ENCODE results near the gene C6orf15.
A peak's percentile ranks its signal among the peaks of the same experiment; 100 is the strongest.

The C6orf15 gene

DNA sequence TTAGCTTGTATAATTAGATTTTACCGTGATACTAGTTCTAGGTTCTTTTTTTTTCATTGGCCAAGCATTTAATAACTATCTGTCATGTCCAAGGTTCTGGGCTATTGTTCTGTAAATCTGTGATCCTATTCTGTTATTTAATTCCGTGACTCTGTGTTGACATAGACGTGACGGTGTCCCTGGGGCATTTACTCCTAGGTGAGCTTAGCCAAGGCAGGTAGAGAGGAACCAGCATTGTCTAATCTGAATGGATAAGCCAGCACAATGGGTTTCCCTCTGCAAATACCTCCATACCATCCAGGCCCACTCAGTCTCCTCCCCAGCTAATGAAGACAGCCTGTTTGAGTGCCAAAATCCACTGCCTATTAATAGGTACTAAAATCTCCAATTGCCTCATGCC is 16.8 kb upstream of the C6orf15 start:
- DNase-seq, result no peak

- DNase-seq, result peak; percentile 81
These were observed 15.8 kb upstream of the C6orf15 start for GRCh38 chr6:31128093-31128676.

DNA sequence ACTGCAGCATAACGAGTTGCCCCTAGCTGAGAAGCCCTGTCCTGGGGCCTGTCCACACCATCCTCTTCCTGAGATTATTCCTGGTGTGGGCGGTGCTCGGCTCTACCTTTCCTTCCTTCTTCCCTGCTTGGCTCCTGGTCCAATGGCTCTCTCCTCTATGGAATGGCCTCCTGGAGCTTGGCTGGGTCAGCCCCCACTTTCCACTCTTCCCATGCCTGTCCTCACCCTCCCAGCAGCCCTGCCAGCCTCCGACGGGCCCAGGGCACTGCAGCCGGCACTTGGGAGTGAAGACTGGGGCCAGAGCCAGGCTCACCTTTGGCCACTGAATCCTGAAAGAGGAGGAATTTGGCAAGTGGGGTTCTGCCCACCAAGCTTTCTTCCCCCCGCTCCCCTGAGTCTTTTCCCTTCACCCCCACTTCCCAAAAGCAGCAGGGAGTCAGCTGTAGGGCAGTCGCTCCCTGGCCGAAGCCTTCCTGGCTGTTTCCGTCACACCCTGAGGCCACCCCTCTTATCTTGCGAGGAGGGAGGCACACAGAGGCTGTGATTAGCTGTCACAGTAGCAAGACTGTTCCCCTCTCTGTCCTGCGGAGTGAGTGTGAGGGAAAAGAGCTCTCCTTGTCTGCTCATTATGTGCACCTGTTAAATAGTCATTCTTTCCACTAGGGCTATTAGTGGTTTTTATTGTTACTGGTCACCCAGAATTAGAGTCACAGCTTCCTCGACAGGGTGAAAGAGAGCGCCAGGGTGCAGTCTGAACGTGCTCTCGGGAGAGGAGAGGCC is 14.2 kb upstream of the C6orf15 start:
- DNase-seq, result no peak

DNA sequence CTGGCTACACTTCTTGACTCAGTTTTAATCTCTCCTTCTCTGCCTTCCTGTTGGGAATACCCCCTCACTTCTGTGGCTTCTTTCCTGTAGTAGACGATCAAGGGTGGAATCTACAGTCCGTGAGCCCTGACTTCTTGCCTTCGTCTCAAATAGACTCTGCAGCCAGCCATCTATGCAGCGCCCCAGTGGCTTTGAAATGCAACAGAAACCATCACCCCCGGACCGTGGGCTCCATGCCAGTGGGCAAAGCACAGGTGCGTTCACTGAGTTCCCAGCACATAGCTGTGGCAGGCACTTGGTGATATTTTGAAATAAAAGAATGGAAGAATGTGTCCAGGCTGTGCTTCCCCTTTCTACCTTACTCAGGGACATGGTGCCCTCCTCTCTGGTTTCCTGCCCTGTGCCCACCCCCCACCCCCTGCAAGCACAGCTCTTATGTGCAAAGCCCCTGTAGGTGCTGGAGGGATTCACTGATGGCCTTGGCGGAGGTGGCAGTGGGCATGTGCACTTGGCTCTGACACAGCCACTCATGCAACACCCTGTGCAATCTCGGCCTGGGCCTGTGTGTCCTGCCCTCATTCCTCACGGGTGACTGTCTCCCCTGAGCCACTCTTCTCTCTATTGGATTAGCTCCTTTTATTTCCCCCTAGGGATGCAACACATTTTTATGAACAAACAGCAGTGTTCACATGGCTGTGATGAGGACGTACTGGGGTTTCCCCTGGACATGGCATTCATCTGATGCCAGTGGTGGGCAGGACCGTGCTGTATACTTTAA is 13.4 kb upstream of the C6orf15 start:
- no peak for DNase-seq

- no peak for DNase-seq
These were observed 12.8 kb upstream of the C6orf15 start for GRCh38 chr6:31125162-31125561.

- DNase-seq, result no peak
These were observed 10.7 kb upstream of the C6orf15 start for GRCh38 chr6:31122791-31123706.

GRCh38 chr6:31121131-31121790 is 8.9 kb upstream of the C6orf15 start:
- DNase-seq, result no peak

GRCh38 chr6:31120151-31120915 is 8.0 kb upstream of the C6orf15 start, which contains the start of gene CDSN:
TSS of gene CDSN (minus strand) at chr6:31120446. CDS start at chr6:31120419, 27 bp downstream.
- no peak for DNase-seq

DNA sequence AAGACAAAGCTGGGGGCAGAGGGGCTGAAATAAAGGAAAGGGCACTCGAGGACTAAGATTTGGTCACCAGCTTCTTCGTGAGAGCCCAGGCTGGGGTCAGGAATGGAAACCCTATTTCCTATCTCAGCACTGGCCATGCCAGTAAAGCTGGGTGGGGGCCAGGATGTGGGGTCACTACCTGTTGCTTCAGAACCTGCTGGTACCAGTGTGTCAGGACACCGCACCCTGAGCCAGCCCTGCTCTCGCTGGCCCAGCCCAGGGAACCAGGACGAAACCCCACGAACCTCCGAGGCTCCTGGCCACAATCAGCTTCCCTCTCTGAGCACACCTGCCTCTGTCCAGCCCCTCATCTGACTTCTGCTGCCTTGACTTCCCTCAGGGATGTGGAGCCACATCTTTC is 5.8 kb upstream of the C6orf15 start:
- no peak for DNase-seq

DNA sequence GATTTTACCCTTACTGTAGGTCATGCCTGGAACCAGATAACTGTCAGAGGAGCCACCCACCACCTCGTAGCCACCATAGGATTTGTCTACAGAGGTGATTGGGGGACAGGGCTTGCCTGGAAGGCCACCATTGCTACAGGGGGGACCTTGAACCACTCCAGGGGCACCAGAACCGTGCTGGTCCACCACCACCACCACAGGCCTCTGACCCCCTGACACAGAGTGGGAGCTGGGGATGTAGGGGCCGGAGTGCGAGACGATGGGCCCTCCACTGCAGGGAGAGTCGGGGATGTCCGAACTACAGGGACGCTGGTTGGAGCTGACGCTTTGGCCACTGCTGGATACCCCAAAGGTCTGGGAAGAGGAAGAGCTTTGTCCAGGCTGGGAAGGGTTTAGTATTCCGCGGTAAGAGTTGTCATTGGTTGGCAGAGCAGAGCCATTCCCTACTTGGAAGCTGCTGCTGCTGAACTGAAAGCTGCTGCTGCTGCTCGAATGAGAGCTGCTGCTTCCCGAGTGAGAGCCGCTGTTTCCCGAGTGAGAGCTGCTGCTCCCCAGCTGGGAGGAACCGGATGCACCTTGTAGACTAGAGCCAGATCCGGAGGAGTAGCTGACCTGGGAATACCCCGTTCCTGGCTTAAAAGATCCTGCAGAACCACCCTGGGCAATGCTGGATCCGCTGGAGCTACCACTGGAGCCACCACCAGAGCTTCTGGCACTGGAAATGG is 4.4 kb upstream of the C6orf15 start:
- no peak for DNase-seq

DNA sequence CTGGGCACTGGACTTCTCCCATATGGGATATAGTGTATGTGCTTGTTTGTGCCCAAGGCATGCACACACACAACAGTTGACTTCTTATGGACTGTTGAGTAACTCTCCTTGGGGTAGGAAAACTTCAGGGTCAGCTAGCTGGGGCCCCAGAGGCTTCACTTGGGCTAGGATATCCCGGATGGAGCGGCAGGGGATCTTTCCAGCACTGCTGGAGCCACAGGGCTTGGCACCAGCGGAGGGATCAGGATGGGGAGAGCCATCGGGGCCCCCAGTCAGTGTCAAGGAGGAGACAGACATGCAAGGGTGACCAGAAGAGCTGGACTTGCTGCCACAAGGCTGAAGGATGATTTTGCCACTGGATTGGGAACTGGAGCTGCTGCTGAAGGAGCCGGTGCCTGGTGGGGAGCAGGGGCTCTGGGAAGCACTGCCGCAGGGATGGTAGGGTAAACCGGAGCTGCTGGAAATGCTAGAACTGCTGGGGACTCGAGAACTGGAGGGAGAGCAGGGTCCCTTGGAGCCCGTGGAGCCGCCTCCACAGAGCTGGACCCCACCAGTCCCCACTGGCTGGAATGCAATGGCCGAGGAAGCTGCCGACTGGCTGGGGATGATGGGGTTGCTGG is 3.7 kb upstream of the C6orf15 start:
- no peak for DNase-seq

- no peak for DNase-seq
These were observed 2.8 kb upstream of the C6orf15 start for GRCh38 chr6:31114970-31115849.

- DNase-seq, result no peak
These were observed 2.1 kb upstream of the C6orf15 start, which contains the start of gene PSORS1C1 for GRCh38 chr6:31114541-31114878. TSS of gene PSORS1C1 (plus strand) at chr6:31114800. CDS start at chr6:31129633, 14,833 bp downstream.

DNA sequence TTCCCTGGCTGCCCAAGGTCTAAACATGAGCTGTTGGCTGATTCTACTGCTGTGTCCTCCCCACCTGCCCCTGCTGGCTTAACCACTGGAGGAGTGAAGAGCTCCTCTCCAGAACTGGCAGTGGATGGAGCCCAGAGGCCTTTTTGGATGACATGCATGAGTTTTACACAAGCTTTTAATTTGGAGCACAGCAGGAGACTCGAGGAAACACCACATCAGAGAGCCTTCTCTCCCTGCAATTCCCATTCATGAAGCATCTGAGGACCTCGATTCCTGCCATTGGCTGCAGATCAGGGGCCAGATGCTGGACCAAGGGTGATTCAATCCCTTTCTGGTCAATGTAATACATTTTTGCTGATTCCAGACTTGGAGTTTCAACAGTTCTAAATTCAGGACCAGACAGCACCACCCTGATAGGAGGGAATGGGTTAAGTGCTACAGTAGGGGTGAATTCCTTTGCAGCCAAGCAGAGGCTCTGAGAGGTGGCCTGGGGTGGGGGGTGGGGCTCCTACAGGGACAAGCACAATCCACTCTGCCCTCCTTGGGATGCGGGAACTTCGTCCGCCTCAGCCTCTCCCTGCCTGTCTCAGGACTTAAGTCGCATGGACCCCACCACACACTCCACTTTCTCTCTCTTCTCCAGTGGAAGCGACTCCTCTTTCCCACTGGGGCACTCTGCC is 1.6 kb upstream of the C6orf15 start:
- no peak for DNase-seq

DNA sequence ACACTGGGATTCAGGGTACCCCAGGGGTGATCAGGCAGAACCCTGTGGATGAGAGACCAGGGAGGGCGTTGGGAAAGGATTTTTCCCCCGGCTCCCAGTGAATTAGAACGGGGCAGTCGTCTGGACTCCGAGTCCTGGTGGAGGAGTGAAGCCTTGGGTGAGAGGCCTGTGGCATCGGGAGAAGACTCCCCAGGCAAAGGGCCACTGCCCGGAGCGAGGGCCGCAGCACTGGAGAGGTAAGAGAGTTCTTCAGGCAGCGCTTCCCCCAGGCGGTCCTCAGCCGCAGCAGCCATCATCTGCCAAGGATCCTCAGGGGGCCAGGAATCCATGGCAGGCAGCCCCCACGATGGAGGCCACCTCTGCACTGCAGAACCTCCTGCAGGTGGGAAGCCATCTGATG is 663 bp downstream of the C6orf15 start:
- DNase-seq, result no peak

- DNase-seq, result no peak
These were observed 1.4 kb downstream of the C6orf15 start for GRCh38 chr6:31110825-31111582.

DNA sequence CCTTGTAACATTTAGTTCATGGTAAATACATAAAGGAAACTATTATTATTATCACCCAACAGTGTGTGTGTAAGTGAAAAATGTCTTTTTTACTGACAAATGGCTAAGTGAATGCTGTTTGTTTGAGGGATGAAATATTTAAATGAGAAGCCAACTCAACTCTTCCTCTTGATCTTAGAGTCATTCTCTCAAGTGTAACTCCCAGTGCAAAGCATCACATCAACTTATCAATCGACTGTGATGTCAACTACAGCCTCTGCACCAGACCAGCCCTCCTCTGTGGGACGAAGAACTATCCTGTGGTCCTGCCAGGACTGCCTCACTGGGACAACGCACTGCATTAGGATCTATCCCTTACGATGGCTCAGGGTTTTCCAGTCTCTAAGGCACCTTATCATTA is 5.3 kb downstream of the C6orf15 start:
- no peak for DNase-seq

GRCh38 chr6:31103136-31103535 is 9.2 kb downstream of the C6orf15 start:
- DNase-seq, result no peak

Measured in activated CD4-positive, alpha-beta T cell treated with anti-CD3 and anti-CD28 coated beads for 48 hours (primary cell).